CD14-positive monocyte (primary cell): ENCODE results near the gene AGXT2. TPM values are rescaled to one million over a fixed set of nuclear protein-coding genes. Genes with fewer than 3 reads are reported as not detected.
A peak's percentile ranks its signal among the peaks of the same experiment; 100 is the strongest.

ENCODE experiments used
- DNase-seq, 3 donors: peaks; one replicate each; pipeline ENCODE4 v3.0.0-alpha.2; 2011 to 2022
- H2AFZ ChIP-seq: 2 replicates; pipeline ENCODE4 v1.6.0; 2012; ENCODE audit warnings: mild to moderate bottlenecking, low read depth, low read length, inconsistent platforms; ENCODE audit not compliant: insufficient read depth, poor library complexity, severe bottlenecking
- H3K27ac ChIP-seq, 2 donors: 1 replicate in 1 of 2; 2 replicates in 1 of 2; pipeline ENCODE4 v1.5.1; 2012 to 2013; ENCODE audit warnings: low read length in 2 of 2, control low read depth in 1 of 2, inconsistent platforms in 1 of 2, low read depth in 1 of 2, mild to moderate bottlenecking in 1 of 2
- H3K27me3 ChIP-seq, 2 donors: one replicate each; pipeline versions ENCODE4 v1.6.0 to v1.6.1; 2011 to 2013; ENCODE audit warnings: low read length in 2 of 2; ENCODE audit not compliant: control insufficient read depth in 2 of 2, insufficient read depth in 2 of 2
- H3K36me3 ChIP-seq, 2 donors: replicated peaks in 1 of 2; 1 replicate in 1 of 2; 2 replicates in 1 of 2; pipeline versions ENCODE4 v1.5.1 to v1.6.1; 2012 to 2013; ENCODE audit warnings: low read length in 2 of 2, control low read depth in 1 of 2, inconsistent platforms in 1 of 2, mild to moderate bottlenecking in 1 of 2; ENCODE audit not compliant: insufficient read depth in 2 of 2, control insufficient read depth in 1 of 2
- H3K4me1 ChIP-seq, 2 donors: 1 replicate in 1 of 2; 2 replicates in 1 of 2; pipeline versions ENCODE4 v1.5.1 to v1.6.1; 2012 to 2013; ENCODE audit warnings: low read length in 2 of 2, control low read depth in 1 of 2, inconsistent platforms in 1 of 2, mild to moderate bottlenecking in 1 of 2, moderate library complexity in 1 of 2; ENCODE audit not compliant: insufficient read depth in 2 of 2, control insufficient read depth in 1 of 2
- H3K4me2 ChIP-seq: replicated peaks from 2 replicates; pipeline ENCODE3; 2012; ENCODE audit warnings: low read length, moderate library complexity, mild to moderate bottlenecking; ENCODE audit not compliant: poor library complexity, severe bottlenecking; ENCODE audit errors: extremely low read depth
- H3K4me3 ChIP-seq, 3 experiments: fragments of 200-600 bp in 1 of 3; sonication (generic) in 1 of 3; replicated peaks in 1 of 3; 1 replicate in 2 of 3; 2 replicates in 1 of 3; pipeline ENCODE4 v1.5.1; 2011 to 2013; ENCODE audit warnings: low read length in 3 of 3, mild to moderate bottlenecking in 3 of 3, control low read depth in 2 of 3, low read depth in 2 of 3, inconsistent platforms in 1 of 3, moderate library complexity in 1 of 3
- H3K79me2 ChIP-seq: 2 replicates; pipeline ENCODE4 v1.6.0; 2012; ENCODE audit warnings: mild to moderate bottlenecking, control low read depth, inconsistent platforms, low read length, moderate library complexity; ENCODE audit not compliant: insufficient read depth
- H3K9ac ChIP-seq: 2 replicates; pipeline ENCODE4 v1.6.0; 2017; ENCODE audit warnings: low read length, mild to moderate bottlenecking; ENCODE audit not compliant: insufficient read depth, poor library complexity, severe bottlenecking
- H3K9me3 ChIP-seq, 2 donors: replicated peaks in 1 of 2; 1 replicate in 1 of 2; 2 replicates in 1 of 2; pipeline versions ENCODE4 v1.5.1 to v1.6.1; 2012 to 2013; ENCODE audit warnings: low read length in 2 of 2, control low read depth in 1 of 2; ENCODE audit not compliant: control insufficient read depth in 1 of 2, insufficient read depth in 1 of 2
- H4K20me1 ChIP-seq: 2 replicates; pipeline ENCODE4 v1.6.0; 2012; ENCODE audit warnings: mild to moderate bottlenecking, low read length, control low read depth, moderate library complexity; ENCODE audit not compliant: insufficient read depth
- H3K27ac Mint-ChIP-seq, 7 donors: one replicate each; pipeline ENCODE4 v1.8.0; 2020; ENCODE audit warnings: mild to moderate bottlenecking in 7 of 7, mixed read lengths in 7 of 7, moderate library complexity in 6 of 7, inconsistent platforms in 2 of 7
- H3K27me3 Mint-ChIP-seq, 3 donors: one replicate each; pipeline ENCODE4 v1.8.0; 2021 to 2022; ENCODE audit warnings: low read depth in 3 of 3, mild to moderate bottlenecking in 3 of 3, mixed read lengths in 3 of 3, moderate library complexity in 3 of 3, inconsistent platforms in 1 of 3
- H3K36me3 Mint-ChIP-seq, 2 donors: one replicate each; pipeline ENCODE4 v1.8.0; 2020; ENCODE audit warnings: mixed read lengths in 2 of 2, inconsistent platforms in 1 of 2, mild to moderate bottlenecking in 1 of 2
- H3K4me1 Mint-ChIP-seq: one replicate; pipeline ENCODE4 v1.8.0; 2020; ENCODE audit warnings: mild to moderate bottlenecking, mixed read lengths
- H3K4me3 Mint-ChIP-seq, 2 donors: one replicate each; pipeline ENCODE4 v1.8.0; 2020; ENCODE audit warnings: mild to moderate bottlenecking in 2 of 2, mixed read lengths in 2 of 2, moderate library complexity in 1 of 2
- H3K9me3 Mint-ChIP-seq, 7 donors: one replicate each; pipeline ENCODE4 v1.8.0; 2020 to 2022; ENCODE audit warnings: mixed read lengths in 7 of 7, mild to moderate bottlenecking in 6 of 7, moderate library complexity in 6 of 7, inconsistent platforms in 2 of 7
- WGBS: methylation state at CpG from one replicate; pipeline ENCODE4 v1.1.5; 2013; ENCODE audit warnings: missing lambda C conversion rate; ENCODE audit not compliant: insufficient coverage; 5-methylcytosine and 5-hydroxymethylcytosine counted together
- intact Hi-C, 2 donors: fragments of 100-400 bp; cut with micrococcal nuclease; formaldehyde crosslinking; loops; one replicate each; pipeline versions ENCODE4 v1.15.0 to v1.15.1; 2023
- polyA plus RNA-seq, 3 donors: library from polyadenylated mRNA; depleted of rRNA in 1 of 3; unstranded in 2 of 3; stranded (reverse) in 1 of 3; fragments of 300-500 nt in 2 of 3; fragments of >200 nt in 1 of 3; fragmentation: Illumina TruSeq in 2 of 3; gene quantifications; 1 replicate in 2 of 3; 2 replicates in 1 of 3; pipeline ENCODE4 v1.2.3, GENCODE V29; 2012 to 2021
- TF ChIP-seq, protein P1 (sequence below): fragments of 200-600 bp; IDR thresholded peaks from one replicate; pipeline ENCODE4 v1.8.0; 2022; ENCODE audit warnings: antibody characterized with exemption, mild to moderate bottlenecking

Gene AGXT2
- polyA plus RNA-seq, 3 donors = not detected

DNA sequence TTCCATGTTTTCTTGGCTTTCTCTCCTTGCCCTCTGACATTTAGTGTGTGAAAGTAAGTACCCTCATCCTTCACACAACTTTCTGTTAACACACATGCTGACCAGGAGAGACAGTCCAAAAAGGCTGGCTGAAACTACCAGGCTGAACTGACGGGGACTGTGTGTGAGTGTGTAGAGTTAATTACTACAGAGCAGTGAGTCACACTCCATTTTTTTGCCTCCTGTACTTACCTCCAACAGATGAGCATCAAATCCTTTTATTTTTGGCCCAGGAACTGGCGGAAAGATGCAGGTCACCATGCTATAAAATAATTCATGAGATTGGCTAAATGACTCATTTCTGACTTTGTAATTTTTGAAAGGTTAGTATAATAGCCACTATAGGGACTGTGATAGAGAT lies 20.2 kb upstream of the AGXT2 start:
- no peaks in the 10 kb centered on the region for H3K79me2 ChIP-seq
- no peak overlapping the region for H3K4me3 Mint-ChIP-seq
- no peak overlapping the region for H2AFZ ChIP-seq
- no peaks in the 10 kb centered on the region for H4K20me1 ChIP-seq
- peaks cover 12% of the 10 kb centered on the region for H3K4me1 Mint-ChIP-seq
- WGBS = no CpG with 5 or more reads among the region's 2 CpGs
- no peaks in the 10 kb centered on the region for H3K9me3 ChIP-seq
- H3K36me3 ChIP-seq = peaks cover 39 to 77% of the 10 kb centered on the region in 2 donors
- DNase-seq = no peak
- TF ChIP-seq, protein P1, sequence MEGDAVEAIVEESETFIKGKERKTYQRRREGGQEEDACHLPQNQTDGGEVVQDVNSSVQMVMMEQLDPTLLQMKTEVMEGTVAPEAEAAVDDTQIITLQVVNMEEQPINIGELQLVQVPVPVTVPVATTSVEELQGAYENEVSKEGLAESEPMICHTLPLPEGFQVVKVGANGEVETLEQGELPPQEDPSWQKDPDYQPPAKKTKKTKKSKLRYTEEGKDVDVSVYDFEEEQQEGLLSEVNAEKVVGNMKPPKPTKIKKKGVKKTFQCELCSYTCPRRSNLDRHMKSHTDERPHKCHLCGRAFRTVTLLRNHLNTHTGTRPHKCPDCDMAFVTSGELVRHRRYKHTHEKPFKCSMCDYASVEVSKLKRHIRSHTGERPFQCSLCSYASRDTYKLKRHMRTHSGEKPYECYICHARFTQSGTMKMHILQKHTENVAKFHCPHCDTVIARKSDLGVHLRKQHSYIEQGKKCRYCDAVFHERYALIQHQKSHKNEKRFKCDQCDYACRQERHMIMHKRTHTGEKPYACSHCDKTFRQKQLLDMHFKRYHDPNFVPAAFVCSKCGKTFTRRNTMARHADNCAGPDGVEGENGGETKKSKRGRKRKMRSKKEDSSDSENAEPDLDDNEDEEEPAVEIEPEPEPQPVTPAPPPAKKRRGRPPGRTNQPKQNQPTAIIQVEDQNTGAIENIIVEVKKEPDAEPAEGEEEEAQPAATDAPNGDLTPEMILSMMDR = no peak
- no peak overlapping the region for H3K9ac ChIP-seq
- H3K4me3 ChIP-seq = no peak overlapping the region
- peaks cover 0 to 4% (median 2%) of the 10 kb centered on the region in 7 donors for H3K9me3 Mint-ChIP-seq
- peaks cover 6 to 9% of the 10 kb centered on the region in 2 donors for H3K4me1 ChIP-seq
- H3K27me3 ChIP-seq = no peaks in the 10 kb centered on the region
- H3K36me3 Mint-ChIP-seq = peaks cover 60 to 70% of the 10 kb centered on the region in 2 donors
- H3K27me3 Mint-ChIP-seq = no peaks in the 10 kb centered on the region
- peak overlapping the region in 2 of 7 donors; percentile 59 to 65 for H3K27ac Mint-ChIP-seq
- peak overlapping the region in 1 of 2 donors; percentile 29 for H3K27ac ChIP-seq
- no peak overlapping the region for H3K4me2 ChIP-seq
- intact Hi-C loops = no loop called here

DNA sequence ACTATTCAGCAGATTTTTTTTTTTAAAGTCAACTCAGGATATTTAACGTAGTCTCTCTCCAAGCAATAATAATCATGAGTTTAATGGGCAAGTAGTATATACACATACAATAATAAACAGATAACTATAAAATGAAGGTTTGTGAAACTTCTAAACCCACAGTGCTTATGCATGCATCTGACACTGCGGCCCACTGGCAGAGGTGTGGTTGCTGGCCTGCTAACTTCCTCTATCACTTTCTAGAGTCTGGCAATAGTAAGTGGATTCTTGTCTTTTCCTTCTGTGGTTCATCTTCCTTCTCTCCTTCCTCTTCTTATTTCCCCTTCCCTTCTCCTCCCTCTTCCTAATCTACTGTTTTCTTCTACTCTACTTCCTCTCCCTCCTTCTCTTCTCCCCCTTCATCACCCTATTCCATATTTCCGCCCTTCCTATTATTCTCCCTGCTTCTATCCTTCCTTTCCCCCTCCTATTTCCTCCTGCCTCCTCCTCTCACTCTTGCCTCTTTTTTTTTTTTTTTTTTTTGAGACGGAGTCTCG lies 18.6 kb upstream of the AGXT2 start:
- Histone ChIP-seq H3K4me1 (peaks cover 6 to 9% of the 10 kb centered on the region in 2 donors), H3K36me3 (peaks cover 40 to 76% of the 10 kb centered on the region in 2 donors), H3K4me2 (no peak overlapping the region), H2AFZ (no peak overlapping the region), H4K20me1 (no peaks in the 10 kb centered on the region), H3K9me3 (no peaks in the 10 kb centered on the region), H3K27me3 (no peaks in the 10 kb centered on the region), H3K9ac (no peak overlapping the region), H3K79me2 (no peaks in the 10 kb centered on the region), H3K4me3 (no peak overlapping the region), H3K27ac (peak overlapping the region in 1 of 2 donors; percentile 70)
- WGBS = 100% methylated on average over 1 of the region's 5 CpGs
- Mint-ChIP-seq H3K36me3 (peaks cover 60 to 63% of the 10 kb centered on the region in 2 donors), H3K9me3 (peaks cover 0 to 4% (median 2%) of the 10 kb centered on the region in 7 donors), H3K4me3 (no peak overlapping the region), H3K27me3 (no peaks in the 10 kb centered on the region), H3K4me1 (peaks cover 12% of the 10 kb centered on the region), H3K27ac (peak overlapping the region; percentile 19 to 65 (median 50))
- TF ChIP-seq, protein P1 = no peak
- peak; percentile 11 to 17 (median 13) for DNase-seq
- intact Hi-C loops = no loop called here
